GM20000 (cell line): ENCODE results near the gene BIRC3.

Source experiments
- DNase-seq: peaks from one replicate; pipeline ENCODE4 v3.0.0; 2012; ENCODE audit warnings: low spot score
- TF ChIP-seq, protein P1 (sequence below): IDR thresholded peaks from 2 replicates; pipeline ENCODE4 v1.5.1; 2012; ENCODE audit warnings: mild to moderate bottlenecking, control low read depth; ENCODE audit errors: extremely low read depth, missing control alignments

BIRC3 gene

DNA sequence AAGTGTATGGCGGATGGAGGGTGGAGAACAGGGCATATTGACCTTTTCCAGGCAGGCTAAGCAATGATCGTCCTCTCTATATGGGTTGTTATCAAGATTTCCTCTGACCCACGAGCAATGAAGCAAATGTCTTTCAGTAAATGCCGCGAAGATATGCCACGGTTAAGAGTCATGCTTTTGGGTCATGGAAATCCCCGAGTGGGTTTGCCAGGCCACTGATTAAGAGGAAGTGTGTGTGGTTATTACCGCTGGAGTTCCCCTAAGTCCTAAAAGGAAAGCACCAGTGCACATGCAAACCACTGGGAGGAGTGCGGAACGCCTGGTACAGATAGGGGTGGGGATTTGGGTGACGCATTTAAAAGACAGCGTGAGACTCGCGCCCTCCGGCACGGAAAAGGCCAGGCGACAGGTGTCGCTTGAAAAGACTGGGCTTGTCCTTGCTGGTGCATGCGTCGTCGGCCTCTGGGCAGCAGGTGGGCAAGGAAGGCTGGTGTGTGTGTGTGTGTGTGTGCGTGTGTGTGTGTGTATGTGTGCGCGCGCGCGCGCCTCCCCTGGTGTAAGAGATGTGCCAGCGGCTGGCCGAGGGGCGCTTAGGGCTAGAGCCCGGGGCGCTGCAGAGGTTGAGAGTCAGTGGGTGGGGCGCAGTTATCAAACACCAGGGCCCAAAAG, at the start of gene BIRC3:
Gene BIRC3 (plus strand): TSS at position 386 of the 669 bp plus-strand sequence. CDS start 7,026 bp downstream, outside the sequence.
- TF ChIP-seq, protein P1, sequence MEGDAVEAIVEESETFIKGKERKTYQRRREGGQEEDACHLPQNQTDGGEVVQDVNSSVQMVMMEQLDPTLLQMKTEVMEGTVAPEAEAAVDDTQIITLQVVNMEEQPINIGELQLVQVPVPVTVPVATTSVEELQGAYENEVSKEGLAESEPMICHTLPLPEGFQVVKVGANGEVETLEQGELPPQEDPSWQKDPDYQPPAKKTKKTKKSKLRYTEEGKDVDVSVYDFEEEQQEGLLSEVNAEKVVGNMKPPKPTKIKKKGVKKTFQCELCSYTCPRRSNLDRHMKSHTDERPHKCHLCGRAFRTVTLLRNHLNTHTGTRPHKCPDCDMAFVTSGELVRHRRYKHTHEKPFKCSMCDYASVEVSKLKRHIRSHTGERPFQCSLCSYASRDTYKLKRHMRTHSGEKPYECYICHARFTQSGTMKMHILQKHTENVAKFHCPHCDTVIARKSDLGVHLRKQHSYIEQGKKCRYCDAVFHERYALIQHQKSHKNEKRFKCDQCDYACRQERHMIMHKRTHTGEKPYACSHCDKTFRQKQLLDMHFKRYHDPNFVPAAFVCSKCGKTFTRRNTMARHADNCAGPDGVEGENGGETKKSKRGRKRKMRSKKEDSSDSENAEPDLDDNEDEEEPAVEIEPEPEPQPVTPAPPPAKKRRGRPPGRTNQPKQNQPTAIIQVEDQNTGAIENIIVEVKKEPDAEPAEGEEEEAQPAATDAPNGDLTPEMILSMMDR, result no peak

DNA sequence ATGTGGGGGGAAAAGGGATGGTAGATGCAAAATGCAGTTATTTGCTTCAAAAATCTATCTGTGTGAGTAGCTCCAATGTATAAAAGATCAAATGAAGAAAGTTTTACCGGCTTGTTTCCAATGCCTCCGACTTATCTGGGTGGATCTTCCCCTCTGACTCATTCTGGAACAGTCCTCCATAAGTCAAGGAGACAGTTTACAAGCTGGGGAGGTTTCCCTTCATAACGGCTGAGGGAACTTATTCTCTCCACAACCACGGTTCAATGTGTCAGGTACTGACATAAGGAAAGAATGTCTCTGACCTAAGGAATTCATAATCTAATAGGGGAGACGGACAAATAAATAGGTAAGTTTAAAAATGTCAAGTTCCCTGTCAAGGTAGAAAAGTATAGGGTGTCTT, 49.7 kb upstream of the BIRC3 start:
- TF ChIP-seq, protein P1, result no peak
- DNase-seq, result no peak

More for the DNA sequence above, at the start of gene BIRC3:
- DNase-seq, result peak; percentile 81

DNA sequence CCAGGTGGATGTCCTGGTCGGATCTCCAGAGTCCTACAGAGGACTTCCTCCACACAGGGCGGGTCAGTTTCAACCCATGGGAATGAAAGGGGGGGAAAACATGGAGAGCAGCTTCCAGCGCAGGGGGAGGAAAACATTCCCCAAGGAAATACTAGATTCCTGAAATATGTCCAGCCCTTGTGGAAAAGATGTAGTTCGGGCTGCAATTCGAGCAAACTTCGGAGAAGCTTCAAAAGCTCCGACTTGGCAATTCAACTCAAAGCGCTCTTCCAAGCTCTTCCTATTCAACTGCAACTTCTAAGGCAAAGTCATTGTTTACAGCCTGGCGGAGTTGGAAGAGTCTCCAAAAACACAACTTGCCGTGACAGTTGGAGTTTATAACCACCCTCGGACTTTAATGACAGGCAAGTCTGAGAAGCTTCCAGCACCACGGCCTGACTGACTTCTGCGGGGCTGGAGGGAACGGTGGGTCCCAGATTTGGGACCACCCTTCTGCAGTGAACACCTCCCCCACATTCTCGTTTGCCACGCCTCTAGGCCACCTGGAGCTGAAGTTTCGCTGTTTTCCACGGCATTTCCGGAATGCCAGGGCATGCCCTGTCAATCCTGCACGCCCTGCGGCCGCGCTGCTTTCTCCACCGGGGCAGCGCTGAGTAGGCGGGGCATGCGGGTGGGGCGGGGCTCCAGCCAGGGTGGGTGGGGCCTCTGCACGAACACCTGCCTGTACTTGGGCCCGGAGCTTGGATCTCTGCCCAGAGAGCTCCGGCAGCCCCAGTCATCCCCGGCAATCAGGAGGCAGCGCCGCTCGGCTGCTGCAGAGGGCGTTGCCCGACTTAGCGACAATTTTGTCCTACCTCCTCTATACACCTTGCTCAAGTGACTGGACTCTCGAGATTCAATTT, 49.0 kb upstream of the BIRC3 start:
- TF ChIP-seq, protein P1, result peak; percentile 19
- DNase-seq, result peak; percentile 86

DNA sequence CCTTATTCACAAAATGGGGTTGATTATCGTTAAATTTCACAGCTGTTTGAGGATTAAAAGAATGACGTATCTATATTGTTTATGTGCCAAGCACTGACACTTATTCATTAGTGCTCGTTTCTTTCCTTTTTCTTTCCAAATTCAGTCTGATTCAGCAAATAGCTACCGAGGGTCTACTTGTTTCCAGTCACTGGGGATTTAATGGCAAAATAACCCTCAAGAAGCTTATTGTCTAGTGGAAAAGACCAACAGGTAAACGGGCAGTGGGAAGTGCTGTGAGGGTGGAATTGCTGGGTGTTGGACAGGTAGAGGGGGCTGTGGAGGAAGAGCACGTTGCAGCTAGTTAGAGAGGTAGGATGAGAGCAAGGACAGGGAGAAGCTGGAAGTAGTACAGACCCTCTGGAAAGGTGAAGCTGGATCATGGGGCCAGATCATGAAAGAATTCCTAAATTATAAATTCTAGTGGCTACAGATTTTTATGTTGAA, 48.3 kb upstream of the BIRC3 start:
- TF ChIP-seq, protein P1, result no peak
- no peak for DNase-seq

DNA sequence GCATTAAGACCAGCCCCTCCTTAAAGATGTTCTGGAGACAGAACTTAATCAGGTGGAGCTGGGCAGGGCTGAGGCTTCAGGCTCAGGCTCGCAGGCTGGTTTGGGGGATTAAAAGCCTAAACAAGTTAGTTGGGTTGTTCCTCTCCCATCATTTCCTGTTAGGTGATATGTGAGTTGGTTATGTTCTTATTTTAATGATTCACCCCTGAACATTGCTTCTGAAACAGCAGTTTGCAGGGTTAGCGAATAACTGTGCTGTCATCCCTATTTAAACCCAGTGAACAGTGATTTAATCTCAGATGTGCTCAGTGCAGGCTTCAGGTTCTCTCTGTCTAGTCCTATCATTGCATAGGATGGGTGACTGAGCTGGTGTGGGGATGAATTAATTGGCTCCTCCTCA, 47.4 kb upstream of the BIRC3 start:
- TF ChIP-seq, protein P1, result no peak
- DNase-seq, result no peak

DNA sequence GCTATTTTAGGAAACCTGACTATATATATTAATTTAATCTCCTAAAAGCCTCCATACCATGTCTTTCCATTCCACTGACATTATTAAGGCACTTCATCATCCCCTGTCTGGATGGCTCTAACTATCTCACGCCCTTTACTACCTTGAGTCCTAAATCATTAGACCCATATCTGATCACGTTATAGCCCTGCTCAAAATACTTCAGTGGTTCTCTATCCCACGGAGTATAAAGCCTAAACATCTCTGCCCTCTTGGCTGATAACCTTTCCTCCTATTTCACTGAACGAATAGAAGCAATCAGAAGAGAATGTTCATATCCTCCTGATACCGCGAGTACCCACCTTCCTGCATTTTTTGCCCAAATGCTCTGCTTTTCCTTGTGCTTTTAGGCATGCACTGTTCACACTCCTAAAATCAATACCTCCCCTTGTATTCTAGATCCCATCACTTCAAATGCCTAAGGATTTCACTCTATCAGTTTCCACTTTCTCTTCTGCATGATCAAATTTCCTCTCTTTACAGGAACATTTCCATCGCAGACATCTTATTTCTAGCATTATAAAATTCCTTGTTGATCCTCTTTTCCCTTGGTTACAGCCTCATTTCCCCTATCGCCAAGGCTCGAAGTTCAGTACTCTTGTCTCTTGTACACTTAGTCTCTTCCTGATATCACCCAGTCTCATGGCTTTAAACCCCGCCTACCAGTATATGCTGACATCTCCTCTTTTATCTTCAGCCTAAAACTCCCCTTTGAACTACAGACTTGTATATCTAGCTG, 45.0 kb upstream of the BIRC3 start:
- TF ChIP-seq, protein P1, result no peak
- DNase-seq, result no peak
